ENCODE measurements around the gene ZNF205.

ZNF205 gene

DNA sequence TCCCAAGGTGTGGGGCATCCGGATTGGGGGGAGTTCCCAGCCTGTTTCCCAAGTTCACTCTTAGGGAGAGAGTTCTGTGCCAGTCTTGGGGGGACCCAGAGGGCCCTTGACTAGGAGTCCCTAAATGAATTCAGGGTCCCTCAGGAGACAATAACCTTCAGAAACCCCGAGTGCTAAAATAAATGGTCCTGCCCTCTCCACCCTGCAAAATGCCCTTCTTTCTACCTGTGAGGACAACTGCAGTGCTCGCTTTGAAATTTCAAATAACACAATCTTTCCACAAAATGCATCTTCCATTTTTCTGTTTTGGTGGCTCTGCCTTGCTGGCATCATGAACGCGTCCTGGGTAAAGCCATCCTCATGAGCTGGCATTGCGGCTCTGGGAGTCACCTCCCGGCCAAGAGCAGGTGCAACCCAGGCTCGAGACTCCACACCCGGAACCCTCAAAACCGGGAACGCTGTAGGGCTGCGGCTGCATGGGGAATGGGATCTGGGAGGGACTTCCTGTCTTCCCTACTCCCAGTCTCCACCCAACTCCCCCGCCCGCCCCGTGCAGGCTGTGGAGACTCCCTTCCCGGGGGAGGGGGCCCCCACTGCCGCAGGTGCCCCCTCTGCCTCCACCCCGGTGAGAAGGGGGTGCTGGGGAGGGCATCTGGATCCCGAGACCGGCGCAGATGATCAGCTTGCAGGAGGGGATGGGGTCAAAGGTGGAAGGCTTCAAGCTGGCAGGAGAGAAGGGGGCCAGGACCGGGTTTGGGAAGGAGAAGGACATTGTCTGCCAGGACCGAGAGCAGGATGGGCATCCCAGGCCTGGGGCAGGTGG lies at the start of gene ZNF205 (continued):
- TF ChIP-seq, protein P1, sequence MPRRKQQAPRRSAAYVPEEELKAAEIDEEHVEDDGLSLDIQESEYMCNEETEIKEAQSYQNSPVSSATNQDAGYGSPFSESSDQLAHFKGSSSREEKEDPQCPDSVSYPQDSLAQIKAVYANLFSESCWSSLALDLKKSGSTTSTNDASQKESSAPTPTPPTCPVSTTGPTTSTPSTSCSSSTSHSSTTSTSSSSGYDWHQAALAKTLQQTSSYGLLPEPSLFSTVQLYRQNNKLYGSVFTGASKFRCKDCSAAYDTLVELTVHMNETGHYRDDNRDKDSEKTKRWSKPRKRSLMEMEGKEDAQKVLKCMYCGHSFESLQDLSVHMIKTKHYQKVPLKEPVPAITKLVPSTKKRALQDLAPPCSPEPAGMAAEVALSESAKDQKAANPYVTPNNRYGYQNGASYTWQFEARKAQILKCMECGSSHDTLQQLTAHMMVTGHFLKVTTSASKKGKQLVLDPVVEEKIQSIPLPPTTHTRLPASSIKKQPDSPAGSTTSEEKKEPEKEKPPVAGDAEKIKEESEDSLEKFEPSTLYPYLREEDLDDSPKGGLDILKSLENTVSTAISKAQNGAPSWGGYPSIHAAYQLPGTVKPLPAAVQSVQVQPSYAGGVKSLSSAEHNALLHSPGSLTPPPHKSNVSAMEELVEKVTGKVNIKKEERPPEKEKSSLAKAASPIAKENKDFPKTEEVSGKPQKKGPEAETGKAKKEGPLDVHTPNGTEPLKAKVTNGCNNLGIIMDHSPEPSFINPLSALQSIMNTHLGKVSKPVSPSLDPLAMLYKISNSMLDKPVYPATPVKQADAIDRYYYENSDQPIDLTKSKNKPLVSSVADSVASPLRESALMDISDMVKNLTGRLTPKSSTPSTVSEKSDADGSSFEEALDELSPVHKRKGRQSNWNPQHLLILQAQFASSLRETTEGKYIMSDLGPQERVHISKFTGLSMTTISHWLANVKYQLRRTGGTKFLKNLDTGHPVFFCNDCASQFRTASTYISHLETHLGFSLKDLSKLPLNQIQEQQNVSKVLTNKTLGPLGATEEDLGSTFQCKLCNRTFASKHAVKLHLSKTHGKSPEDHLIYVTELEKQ (tag by site-specific recombination; IDR thresholded peaks at IDR 0.05; ENCODE audit: borderline replicate concordance), result no peak
- TF ChIP-seq, protein P2, sequence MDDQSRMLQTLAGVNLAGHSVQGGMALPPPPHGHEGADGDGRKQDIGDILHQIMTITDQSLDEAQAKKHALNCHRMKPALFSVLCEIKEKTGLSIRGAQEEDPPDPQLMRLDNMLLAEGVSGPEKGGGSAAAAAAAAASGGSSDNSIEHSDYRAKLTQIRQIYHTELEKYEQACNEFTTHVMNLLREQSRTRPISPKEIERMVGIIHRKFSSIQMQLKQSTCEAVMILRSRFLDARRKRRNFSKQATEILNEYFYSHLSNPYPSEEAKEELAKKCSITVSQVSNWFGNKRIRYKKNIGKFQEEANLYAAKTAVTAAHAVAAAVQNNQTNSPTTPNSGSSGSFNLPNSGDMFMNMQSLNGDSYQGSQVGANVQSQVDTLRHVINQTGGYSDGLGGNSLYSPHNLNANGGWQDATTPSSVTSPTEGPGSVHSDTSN (CRISPR knock-in tag; IDR thresholded peaks at IDR 0.05), result no peak
- TF ChIP-seq ZNF660 (tag by site-specific recombination; IDR thresholded peaks at IDR 0.05) (peak; percentile 94), ZNF202 (tag by site-specific recombination; IDR thresholded peaks at IDR 0.05; ENCODE audit: borderline replicate concordance) (no peak), TCF7L2 (IDR thresholded peaks at IDR 0.05; ENCODE audit: borderline replicate concordance, low read depth, low read length) (no peak), BCL11B (tag by site-specific recombination; IDR thresholded peaks at IDR 0.05; ENCODE audit: low read depth) (peak; percentile 74), ZNF112 (tag by site-specific recombination; IDR thresholded peaks at IDR 0.05) (no peak), MYNN (tag by site-specific recombination; IDR thresholded peaks at IDR 0.05; ENCODE audit: borderline replicate concordance) (no peak), ZNF394 (tag by site-specific recombination; IDR thresholded peaks at IDR 0.05; ENCODE audit: borderline replicate concordance) (peak; percentile 69; the same call in 1 of the 2 replicates), RBAK (tag by site-specific recombination; IDR thresholded peaks at IDR 0.05) (no peak), YY2 (tag by site-specific recombination; IDR thresholded peaks at IDR 0.05) (peak; percentile 77), ZFP37 (tag by site-specific recombination; IDR thresholded peaks at IDR 0.05) (peak; percentile 86), ZNF302 (tag by site-specific recombination; IDR thresholded peaks at IDR 0.05; ENCODE audit: low read depth) (no peak), ZNF366 (tag by site-specific recombination; conservative IDR thresholded peaks at IDR 0.05) (no peak), SETDB1 (IDR thresholded peaks at IDR 0.05; ENCODE audit: insufficient read length, low read length) (no peak), ZNF248 (tag by site-specific recombination; IDR thresholded peaks at IDR 0.05) (no peak), ZNF19 (tag by site-specific recombination; IDR thresholded peaks at IDR 0.05; ENCODE audit: low read depth) (no peak), ZNF785 (tag by site-specific recombination; IDR thresholded peaks at IDR 0.05) (no peak), ZEB2 (tag by site-specific recombination; IDR thresholded peaks at IDR 0.05) (peak; percentile 83)
- TF ChIP-seq, protein P3, sequence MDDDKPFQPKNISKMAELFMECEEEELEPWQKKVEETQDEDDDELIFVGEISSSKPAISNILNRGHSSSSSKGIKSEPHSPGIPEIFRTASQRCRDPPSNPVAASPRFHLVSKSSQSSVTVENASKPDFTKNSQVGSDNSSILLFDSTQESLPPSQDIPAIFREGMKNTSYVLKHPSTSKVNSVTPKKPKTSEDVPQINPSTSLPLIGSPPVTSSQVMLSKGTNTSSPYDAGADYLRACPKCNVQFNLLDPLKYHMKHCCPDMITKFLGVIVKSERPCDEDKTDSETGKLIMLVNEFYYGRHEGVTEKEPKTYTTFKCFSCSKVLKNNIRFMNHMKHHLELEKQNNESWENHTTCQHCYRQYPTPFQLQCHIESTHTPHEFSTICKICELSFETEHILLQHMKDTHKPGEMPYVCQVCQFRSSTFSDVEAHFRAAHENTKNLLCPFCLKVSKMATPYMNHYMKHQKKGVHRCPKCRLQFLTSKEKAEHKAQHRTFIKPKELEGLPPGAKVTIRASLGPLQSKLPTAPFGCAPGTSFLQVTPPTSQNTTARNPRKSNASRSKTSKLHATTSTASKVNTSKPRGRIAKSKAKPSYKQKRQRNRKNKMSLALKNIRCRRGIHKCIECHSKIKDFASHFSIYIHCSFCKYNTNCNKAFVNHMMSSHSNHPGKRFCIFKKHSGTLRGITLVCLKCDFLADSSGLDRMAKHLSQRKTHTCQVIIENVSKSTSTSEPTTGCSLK (tag by site-specific recombination; IDR thresholded peaks at IDR 0.05), result no peak
- TF ChIP-seq, protein P4, sequence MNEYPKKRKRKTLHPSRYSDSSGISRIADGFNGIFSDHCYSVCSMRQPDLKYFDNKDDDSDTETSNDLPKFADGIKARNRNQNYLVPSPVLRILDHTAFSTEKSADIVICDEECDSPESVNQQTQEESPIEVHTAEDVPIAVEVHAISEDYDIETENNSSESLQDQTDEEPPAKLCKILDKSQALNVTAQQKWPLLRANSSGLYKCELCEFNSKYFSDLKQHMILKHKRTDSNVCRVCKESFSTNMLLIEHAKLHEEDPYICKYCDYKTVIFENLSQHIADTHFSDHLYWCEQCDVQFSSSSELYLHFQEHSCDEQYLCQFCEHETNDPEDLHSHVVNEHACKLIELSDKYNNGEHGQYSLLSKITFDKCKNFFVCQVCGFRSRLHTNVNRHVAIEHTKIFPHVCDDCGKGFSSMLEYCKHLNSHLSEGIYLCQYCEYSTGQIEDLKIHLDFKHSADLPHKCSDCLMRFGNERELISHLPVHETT (tag by site-specific recombination; IDR thresholded peaks at IDR 0.05), result peak; percentile 89
- TF ChIP-seq, protein P5, sequence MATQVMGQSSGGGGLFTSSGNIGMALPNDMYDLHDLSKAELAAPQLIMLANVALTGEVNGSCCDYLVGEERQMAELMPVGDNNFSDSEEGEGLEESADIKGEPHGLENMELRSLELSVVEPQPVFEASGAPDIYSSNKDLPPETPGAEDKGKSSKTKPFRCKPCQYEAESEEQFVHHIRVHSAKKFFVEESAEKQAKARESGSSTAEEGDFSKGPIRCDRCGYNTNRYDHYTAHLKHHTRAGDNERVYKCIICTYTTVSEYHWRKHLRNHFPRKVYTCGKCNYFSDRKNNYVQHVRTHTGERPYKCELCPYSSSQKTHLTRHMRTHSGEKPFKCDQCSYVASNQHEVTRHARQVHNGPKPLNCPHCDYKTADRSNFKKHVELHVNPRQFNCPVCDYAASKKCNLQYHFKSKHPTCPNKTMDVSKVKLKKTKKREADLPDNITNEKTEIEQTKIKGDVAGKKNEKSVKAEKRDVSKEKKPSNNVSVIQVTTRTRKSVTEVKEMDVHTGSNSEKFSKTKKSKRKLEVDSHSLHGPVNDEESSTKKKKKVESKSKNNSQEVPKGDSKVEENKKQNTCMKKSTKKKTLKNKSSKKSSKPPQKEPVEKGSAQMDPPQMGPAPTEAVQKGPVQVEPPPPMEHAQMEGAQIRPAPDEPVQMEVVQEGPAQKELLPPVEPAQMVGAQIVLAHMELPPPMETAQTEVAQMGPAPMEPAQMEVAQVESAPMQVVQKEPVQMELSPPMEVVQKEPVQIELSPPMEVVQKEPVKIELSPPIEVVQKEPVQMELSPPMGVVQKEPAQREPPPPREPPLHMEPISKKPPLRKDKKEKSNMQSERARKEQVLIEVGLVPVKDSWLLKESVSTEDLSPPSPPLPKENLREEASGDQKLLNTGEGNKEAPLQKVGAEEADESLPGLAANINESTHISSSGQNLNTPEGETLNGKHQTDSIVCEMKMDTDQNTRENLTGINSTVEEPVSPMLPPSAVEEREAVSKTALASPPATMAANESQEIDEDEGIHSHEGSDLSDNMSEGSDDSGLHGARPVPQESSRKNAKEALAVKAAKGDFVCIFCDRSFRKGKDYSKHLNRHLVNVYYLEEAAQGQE (tag by site-specific recombination; IDR thresholded peaks at IDR 0.05), result no peak; the same call in 1 of the 2 replicates
- TF ChIP-seq, protein P6, sequence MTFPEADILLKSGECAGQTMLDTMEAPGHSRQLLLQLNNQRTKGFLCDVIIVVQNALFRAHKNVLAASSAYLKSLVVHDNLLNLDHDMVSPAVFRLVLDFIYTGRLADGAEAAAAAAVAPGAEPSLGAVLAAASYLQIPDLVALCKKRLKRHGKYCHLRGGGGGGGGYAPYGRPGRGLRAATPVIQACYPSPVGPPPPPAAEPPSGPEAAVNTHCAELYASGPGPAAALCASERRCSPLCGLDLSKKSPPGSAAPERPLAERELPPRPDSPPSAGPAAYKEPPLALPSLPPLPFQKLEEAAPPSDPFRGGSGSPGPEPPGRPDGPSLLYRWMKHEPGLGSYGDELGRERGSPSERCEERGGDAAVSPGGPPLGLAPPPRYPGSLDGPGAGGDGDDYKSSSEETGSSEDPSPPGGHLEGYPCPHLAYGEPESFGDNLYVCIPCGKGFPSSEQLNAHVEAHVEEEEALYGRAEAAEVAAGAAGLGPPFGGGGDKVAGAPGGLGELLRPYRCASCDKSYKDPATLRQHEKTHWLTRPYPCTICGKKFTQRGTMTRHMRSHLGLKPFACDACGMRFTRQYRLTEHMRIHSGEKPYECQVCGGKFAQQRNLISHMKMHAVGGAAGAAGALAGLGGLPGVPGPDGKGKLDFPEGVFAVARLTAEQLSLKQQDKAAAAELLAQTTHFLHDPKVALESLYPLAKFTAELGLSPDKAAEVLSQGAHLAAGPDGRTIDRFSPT (tag by site-specific recombination; IDR thresholded peaks at IDR 0.05), result peak; percentile 88; the same call in 1 of the 2 replicates
